ENCODE data around the gene STAT5A.
A peak's percentile ranks its signal among the peaks of the same experiment; 100 is the strongest.

STAT5A gene

DNA sequence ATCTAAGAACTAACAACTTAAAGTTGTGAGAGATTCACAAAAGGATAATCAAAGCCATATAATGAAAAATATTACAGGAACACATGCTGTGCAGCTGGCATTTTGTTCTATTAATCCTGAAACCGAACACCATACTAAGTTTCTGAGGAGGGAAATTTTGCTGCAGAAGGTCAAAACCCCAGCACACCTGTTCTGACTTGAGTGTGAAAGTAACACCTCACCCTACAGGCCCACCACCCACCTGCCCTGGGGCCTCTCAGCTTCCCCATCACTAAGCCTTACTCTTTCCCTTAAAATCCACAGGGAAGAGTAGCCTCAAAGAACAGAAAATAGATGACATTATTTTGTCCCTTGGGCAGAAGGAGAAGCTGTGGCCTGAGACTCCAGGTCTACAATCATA, 44.8 kb downstream of the STAT5A start:
- DNase-seq (ENCODE audit: low read depth): no peak
- H3K4me3 ChIP-seq (ENCODE audit: low read depth, low read length): no peak overlapping the region
- TF ChIP-seq POLR2A (IDR thresholded peaks at IDR 0.05; ENCODE audit: extremely low read depth, insufficient read length): no peak
- TF ChIP-seq, protein P1, sequence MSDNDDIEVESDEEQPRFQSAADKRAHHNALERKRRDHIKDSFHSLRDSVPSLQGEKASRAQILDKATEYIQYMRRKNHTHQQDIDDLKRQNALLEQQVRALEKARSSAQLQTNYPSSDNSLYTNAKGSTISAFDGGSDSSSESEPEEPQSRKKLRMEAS (IDR thresholded peaks at IDR 0.05; ENCODE audit: low read depth, low read length): no peak
- TF ChIP-seq, protein P2, sequence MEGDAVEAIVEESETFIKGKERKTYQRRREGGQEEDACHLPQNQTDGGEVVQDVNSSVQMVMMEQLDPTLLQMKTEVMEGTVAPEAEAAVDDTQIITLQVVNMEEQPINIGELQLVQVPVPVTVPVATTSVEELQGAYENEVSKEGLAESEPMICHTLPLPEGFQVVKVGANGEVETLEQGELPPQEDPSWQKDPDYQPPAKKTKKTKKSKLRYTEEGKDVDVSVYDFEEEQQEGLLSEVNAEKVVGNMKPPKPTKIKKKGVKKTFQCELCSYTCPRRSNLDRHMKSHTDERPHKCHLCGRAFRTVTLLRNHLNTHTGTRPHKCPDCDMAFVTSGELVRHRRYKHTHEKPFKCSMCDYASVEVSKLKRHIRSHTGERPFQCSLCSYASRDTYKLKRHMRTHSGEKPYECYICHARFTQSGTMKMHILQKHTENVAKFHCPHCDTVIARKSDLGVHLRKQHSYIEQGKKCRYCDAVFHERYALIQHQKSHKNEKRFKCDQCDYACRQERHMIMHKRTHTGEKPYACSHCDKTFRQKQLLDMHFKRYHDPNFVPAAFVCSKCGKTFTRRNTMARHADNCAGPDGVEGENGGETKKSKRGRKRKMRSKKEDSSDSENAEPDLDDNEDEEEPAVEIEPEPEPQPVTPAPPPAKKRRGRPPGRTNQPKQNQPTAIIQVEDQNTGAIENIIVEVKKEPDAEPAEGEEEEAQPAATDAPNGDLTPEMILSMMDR (IDR thresholded peaks at IDR 0.05; ENCODE audit: low read depth, low read length): no peak
- TF ChIP-seq MYC (IDR thresholded peaks at IDR 0.05; ENCODE audit: low read depth, low read length): no peak

DNA sequence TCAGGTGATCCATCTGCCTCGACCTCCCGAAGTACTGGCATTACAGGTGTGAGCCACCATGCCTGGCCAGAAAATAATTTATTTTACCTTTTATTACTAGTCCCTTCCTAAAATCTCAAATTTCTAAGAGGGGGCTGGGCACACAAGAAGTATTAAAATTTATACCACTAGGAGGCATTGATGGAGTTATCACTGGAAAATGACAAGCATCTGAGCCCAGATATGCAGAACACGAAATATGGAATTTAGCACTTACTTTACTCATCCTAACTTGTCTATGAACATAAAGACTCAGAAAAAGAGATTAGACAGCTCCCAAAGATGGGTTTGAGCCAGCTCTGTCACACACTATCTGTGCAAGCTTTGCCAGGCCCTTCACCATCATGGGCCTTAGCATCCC, 46.4 kb downstream of the STAT5A start:
- no peak for DNase-seq (ENCODE audit: low read depth)
- TF ChIP-seq, protein P2 (IDR thresholded peaks at IDR 0.05; ENCODE audit: low read depth, low read length): no peak
- no peak for TF ChIP-seq POLR2A (IDR thresholded peaks at IDR 0.05; ENCODE audit: extremely low read depth, insufficient read length)
- TF ChIP-seq MYC (IDR thresholded peaks at IDR 0.05; ENCODE audit: low read depth, low read length): no peak
- TF ChIP-seq, protein P1 (IDR thresholded peaks at IDR 0.05; ENCODE audit: low read depth, low read length): no peak
- H3K4me3 ChIP-seq (ENCODE audit: low read depth, low read length): no peak overlapping the region

DNA sequence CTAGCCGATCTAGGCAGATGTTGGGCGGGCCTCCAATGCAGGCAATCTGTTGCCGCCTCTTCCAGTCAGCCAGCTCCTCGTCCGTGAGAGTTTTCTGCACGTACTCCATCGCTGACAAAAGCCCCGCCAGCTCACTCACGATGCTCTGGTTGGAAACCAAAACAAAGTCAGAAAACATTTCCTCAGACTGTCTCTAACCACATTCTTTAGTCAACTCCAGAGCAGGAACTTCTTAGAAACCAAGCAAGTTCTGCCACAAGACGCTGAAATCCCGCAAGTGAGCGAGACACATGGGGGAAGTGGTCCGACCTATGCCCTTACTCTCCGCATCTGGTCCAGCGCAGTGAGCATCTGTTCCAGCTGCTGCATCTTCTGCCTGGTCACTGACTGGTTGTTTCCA, 49.1 kb downstream of the STAT5A start:
- TF ChIP-seq POLR2A (IDR thresholded peaks at IDR 0.05; ENCODE audit: extremely low read depth, insufficient read length) (no peak), MYC (IDR thresholded peaks at IDR 0.05; ENCODE audit: low read depth, low read length) (no peak)
- TF ChIP-seq, protein P2 (IDR thresholded peaks at IDR 0.05; ENCODE audit: low read depth, low read length): no peak
- TF ChIP-seq, protein P1 (IDR thresholded peaks at IDR 0.05; ENCODE audit: low read depth, low read length): no peak
- no peak overlapping the region for H3K4me3 ChIP-seq (ENCODE audit: low read depth, low read length)
- DNase-seq (ENCODE audit: low read depth): peak; percentile 40

DNA sequence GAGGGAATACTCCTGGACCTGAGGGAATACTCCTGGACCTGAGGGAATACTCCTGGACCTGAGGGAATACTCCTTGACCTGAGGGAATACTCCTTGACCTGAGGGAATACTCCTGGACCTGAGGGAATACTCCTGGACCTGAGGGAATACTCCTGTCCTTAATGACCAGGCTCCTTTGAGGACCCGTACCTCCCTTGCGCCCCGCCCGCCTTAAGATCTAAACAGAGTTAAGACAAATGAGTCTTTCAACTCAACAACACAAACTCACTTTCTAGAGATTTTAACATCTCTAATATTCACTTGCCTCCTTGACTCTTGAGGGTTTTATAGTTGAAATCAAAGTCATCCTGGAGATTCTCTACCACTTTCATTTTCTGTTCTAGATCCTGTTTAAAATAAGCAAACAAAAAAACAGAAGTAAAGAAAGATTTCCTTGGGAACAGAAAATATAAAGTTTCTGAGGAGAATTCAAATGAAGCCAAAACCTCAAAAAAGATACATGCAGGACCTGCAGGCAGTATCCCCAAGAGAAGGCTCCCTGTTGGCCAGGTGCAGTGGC, 50.2 kb downstream of the STAT5A start:
- TF ChIP-seq, protein P1 (IDR thresholded peaks at IDR 0.05; ENCODE audit: low read depth, low read length): no peak
- no peak for TF ChIP-seq POLR2A (IDR thresholded peaks at IDR 0.05; ENCODE audit: extremely low read depth, insufficient read length)
- TF ChIP-seq, protein P2 (IDR thresholded peaks at IDR 0.05; ENCODE audit: low read depth, low read length): no peak
- TF ChIP-seq MYC (IDR thresholded peaks at IDR 0.05; ENCODE audit: low read depth, low read length): no peak
- no peak overlapping the region for H3K4me3 ChIP-seq (ENCODE audit: low read depth, low read length)
- DNase-seq (ENCODE audit: low read depth): no peak

DNA sequence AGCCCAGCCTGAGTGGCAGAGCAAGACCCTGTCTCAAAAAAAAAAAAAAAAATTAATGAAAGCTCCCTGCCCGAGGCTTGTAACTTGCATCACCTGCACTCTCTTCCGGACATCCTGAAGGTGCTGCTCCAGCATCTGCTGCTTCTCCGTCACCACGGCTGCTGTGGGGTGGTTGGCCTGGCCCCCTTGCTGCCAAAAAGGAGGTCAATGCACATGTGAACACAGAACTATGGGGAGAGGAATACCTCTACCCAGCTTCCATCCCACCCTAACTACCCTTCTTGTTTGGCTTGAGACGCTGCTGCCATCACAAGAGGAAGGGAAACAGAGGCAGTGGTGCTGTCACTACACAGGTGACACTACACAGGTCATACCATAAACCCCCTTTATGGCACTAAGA, 50.9 kb downstream of the STAT5A start:
- no peak for DNase-seq (ENCODE audit: low read depth)
- no peak overlapping the region for H3K4me3 ChIP-seq (ENCODE audit: low read depth, low read length)
- TF ChIP-seq MYC (IDR thresholded peaks at IDR 0.05; ENCODE audit: low read depth, low read length): no peak

DNA sequence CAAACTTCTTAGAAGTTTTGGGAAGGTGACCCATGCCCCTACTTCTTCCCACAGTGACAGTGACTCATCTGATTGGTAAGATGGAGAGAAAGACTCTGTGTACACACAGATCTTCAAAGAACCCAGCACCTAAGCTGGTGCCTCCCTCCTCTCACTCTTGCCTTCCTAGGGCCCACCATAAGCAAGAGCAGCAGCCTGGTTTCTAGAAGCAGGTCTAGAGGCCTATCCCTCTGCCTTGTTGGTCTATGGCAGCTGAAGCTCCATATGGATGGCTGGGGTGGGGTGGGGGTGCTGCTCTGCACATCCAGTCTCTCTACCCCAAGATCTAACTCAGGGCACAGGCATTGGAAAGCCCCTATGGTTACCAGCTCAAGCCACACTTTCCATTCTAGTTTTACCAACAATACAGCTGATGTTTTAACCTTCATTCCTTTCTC, 52.4 kb downstream of the STAT5A start:
- TF ChIP-seq, protein P2 (IDR thresholded peaks at IDR 0.05; ENCODE audit: low read depth, low read length): no peak
- H3K4me3 ChIP-seq (ENCODE audit: low read depth, low read length): no peak overlapping the region
- DNase-seq (ENCODE audit: low read depth): no peak

Measured in NB4 (cell line).